Coronary artery (tissue), 2 donors: Measurements from ENCODE around the gene PSMG1.
A peak's percentile ranks its signal among the peaks of the same experiment; 100 is the strongest.

Experiments
- DNase-seq: peaks from one replicate; pipeline ENCODE4 v3.0.0-alpha.2; 2017; ENCODE audit warnings: low spot score
- H3K27ac ChIP-seq, 2 donors: fragments of 200-600 bp; sonication (generic); one replicate each; pipeline ENCODE4 v1.5.1; 2016 to 2019
- H3K4me3 ChIP-seq: fragments of 200-600 bp; sonication (generic); 2 replicates; pipeline ENCODE4 v1.5.1; 2016; ENCODE audit warnings: mild to moderate bottlenecking, moderate library complexity
- CTCF ChIP-seq: fragments of 200-600 bp; sonication (generic); IDR thresholded peaks from one replicate; pipeline ENCODE4 v1.5.1; 2019; ENCODE audit warnings: antibody characterized with exemption

The PSMG1 gene

GRCh38 chr21:39182016-39182415, 1.2 kb downstream of the PSMG1 start:
- Histone ChIP-seq H3K4me3 (peak overlapping the region; percentile 97), H3K27ac (no peak overlapping the region)
- no peak for TF ChIP-seq CTCF
- no peak for DNase-seq

DNA sequence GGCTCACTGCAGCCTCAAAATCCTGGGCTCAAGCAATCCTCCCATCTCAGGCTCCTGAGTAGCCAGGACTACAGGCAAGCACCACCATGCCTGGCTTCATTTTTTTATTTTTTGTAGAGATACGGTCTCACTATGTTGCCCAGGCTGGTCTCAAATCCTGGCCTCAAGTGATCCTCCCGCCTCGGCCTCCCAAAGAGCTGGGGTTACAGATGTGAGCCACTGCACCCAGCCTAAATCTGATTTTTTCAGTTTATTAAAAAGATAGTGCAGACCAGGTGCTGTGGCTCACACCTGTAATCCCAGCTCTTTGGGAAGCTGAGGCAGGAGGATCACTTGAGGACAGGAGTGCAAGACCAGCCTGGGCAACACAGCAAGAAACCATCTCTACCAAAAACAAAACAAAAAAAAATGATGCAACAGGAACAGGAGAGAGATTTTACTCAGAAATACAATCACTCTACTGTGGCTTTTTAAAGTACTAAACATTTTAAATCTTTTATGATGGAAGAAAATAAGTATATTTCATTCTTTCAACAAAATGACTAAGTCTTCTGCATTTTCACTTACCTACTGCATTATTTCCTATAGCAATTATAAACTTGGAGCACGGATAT, 1.9 kb downstream of the PSMG1 start:
- TF ChIP-seq CTCF: no peak
- DNase-seq: no peak
- no peak overlapping the region for H3K27ac ChIP-seq
- no peak overlapping the region for H3K4me3 ChIP-seq

DNA sequence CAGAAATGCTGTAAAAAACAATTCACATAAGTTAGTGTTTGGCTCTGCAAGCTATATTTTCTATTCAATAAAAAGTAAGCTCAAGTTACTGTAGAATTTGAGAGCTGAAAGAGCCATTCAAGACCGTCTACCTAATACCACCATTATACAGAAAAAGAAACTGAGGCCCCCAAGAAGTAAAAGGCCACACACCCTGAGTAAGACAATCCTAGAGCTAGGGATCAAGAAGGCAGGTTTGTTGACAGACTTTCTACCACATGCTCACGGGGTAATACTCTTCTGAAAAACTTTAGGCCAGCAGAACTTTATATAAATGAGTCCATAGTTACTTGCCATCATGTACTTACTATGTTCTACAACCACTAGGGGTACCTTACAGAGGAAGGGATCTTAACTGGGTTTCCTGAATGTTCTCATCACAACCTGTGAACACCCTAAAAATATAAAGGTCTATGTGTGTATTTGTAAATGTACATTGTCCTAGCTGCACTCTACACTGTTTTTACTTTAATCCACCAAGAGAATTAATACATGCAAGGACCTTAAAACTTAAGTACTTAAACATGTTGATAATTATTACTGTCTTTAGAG, 2.7 kb downstream of the PSMG1 start:
- Histone ChIP-seq H3K4me3 (no peak overlapping the region), H3K27ac (no peak overlapping the region)
- no peak for DNase-seq
- no peak for TF ChIP-seq CTCF

DNA sequence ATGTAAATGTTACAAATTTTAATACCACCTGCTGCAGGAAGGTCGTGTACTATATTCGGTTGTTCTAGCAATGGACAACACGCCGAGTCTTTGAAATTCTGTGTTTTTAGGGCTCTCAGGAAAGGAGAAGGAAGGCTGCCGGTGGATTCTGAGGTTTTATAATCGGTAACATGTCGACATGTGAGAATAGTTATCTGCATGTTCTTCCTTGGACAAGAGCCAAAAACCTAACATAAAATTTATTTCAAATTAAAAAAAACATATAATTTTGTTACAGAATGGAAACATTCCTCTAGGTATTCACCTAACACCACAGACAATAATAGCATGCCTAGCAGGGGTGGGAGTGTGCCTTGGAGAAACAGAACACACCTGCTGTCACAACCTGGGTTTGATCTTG, 4.8 kb downstream of the PSMG1 start:
- Histone ChIP-seq H3K27ac (no peak overlapping the region), H3K4me3 (no peak overlapping the region)
- DNase-seq: no peak
- TF ChIP-seq CTCF: no peak

- no peak for TF ChIP-seq CTCF
- no peak overlapping the region for H3K4me3 ChIP-seq
- H3K27ac ChIP-seq: no peak overlapping the region
- no peak for DNase-seq
These were observed 7.0 kb downstream of the PSMG1 start for GRCh38 chr21:39176271-39176709.

- TF ChIP-seq CTCF: no peak
- no peak overlapping the region for H3K4me3 ChIP-seq
- no peak for DNase-seq
- no peak overlapping the region for H3K27ac ChIP-seq
These were observed 7.6 kb downstream of the PSMG1 start for GRCh38 chr21:39175665-39176064.

GRCh38 chr21:39175154-39175553, 8.1 kb downstream of the PSMG1 start:
- no peak for DNase-seq
- no peak overlapping the region for H3K27ac ChIP-seq
- H3K4me3 ChIP-seq: no peak overlapping the region
- peak; percentile 44 for TF ChIP-seq CTCF
